CMK (cell line): ENCODE results near the gene CCDC91.
"Not testable (repeated sequence)": the region's sequence is repeated elsewhere in the genome, so short reads cannot be mapped to it uniquely, and the experiment has no call there.

Experiments
- DNase-seq: peaks from one replicate; pipeline ENCODE4 v3.0.0-alpha.2; 2010; ENCODE audit warnings: low read depth

CCDC91 gene

GRCh38 chr12:28369483-28369882, 179.2 kb downstream of the CCDC91 start:
- no peak for DNase-seq

- no peak for DNase-seq
These were observed 184.3 kb downstream of the CCDC91 start for GRCh38 chr12:28374556-28374955.

- DNase-seq: no peak
These were observed 188.5 kb downstream of the CCDC91 start for GRCh38 chr12:28378736-28379135.

- not testable (repeated sequence) for DNase-seq
These were observed 189.5 kb downstream of the CCDC91 start for GRCh38 chr12:28379779-28380178.

GRCh38 chr12:28383368-28383767, 193.1 kb downstream of the CCDC91 start:
- no peak for DNase-seq

GRCh38 chr12:28388879-28389278, 198.6 kb downstream of the CCDC91 start:
- no peak for DNase-seq

- no peak for DNase-seq
These were observed 199.9 kb downstream of the CCDC91 start for GRCh38 chr12:28390206-28390605.

- no peak for DNase-seq
These were observed 200.6 kb downstream of the CCDC91 start for GRCh38 chr12:28390761-28391385.

GRCh38 chr12:28409892-28410291, 219.6 kb downstream of the CCDC91 start:
- no peak for DNase-seq

GRCh38 chr12:28413460-28414109, 223.3 kb downstream of the CCDC91 start:
- DNase-seq: no peak

- no peak for DNase-seq
These were observed 225.5 kb downstream of the CCDC91 start for GRCh38 chr12:28415755-28416154.

- DNase-seq: no peak
These were observed 231.1 kb downstream of the CCDC91 start for GRCh38 chr12:28421374-28421773.

GRCh38 chr12:28424965-28425364, 234.7 kb downstream of the CCDC91 start:
- no peak for DNase-seq

- no peak for DNase-seq
These were observed 235.3 kb downstream of the CCDC91 start for GRCh38 chr12:28425526-28425925.

GRCh38 chr12:28427046-28427445, 236.8 kb downstream of the CCDC91 start:
- DNase-seq: no peak

- no peak for DNase-seq
These were observed 249.9 kb downstream of the CCDC91 start for GRCh38 chr12:28440081-28440608.

- no peak for DNase-seq
These were observed 251.8 kb downstream of the CCDC91 start for GRCh38 chr12:28442101-28442500.

- DNase-seq: no peak
These were observed 253.1 kb downstream of the CCDC91 start for GRCh38 chr12:28443337-28443736.

- DNase-seq: no peak
These were observed 255.8 kb downstream of the CCDC91 start for GRCh38 chr12:28446031-28446430.

- DNase-seq: no peak
These were observed 263.4 kb downstream of the CCDC91 start for GRCh38 chr12:28453686-28454085.

- DNase-seq: no peak
These were observed 266.9 kb downstream of the CCDC91 start for GRCh38 chr12:28456934-28457710.

- no peak for DNase-seq
These were observed 267.5 kb downstream of the CCDC91 start for GRCh38 chr12:28457785-28458184.

GRCh38 chr12:28459481-28459880, 269.2 kb downstream of the CCDC91 start:
- no peak for DNase-seq
